ENCODE measurements around the gene BHLHE23.
"Not testable (repeated sequence)": the region's sequence is repeated elsewhere in the genome, so short reads cannot be mapped to it uniquely, and the experiment has no call there.

The BHLHE23 gene

GRCh38 chr20:62960446-62961309, 46.1 kb downstream of the BHLHE23 start:
- DNase-seq (ENCODE audit: low spot score): not testable (repeated sequence)

DNA sequence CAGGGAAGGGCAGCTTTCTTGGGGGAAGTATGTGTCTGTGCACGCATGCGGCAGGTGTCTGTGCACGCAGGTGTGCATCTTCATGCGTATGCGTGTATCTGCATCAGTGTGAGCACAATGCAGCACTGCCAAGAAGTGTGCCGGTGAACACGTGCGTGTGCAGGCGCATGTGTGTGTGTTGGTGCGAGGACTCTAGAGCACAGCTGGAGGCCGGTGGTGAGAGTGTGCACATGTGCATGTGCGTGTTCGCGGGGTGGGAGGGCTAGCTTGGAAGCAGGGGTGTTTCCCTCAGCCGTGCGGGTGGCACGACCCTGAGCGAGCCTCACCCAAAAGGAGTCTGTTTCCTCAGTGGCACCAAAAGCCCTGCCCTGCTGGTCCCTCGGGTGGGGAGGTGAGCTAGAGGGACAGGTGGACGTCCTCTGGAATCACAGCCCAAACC, 46.7 kb downstream of the BHLHE23 start:
- DNase-seq (ENCODE audit: low spot score): no peak

GRCh38 chr20:62959101-62959971, 47.4 kb downstream of the BHLHE23 start:
- no peak for DNase-seq (ENCODE audit: low spot score)

GRCh38 chr20:62958388-62959100, 48.2 kb downstream of the BHLHE23 start:
- DNase-seq (ENCODE audit: low spot score): no peak

- no peak for DNase-seq (ENCODE audit: low spot score)
Observed at GRCh38 chr20:62957136-62958117, 49.3 kb downstream of the BHLHE23 start.

DNA sequence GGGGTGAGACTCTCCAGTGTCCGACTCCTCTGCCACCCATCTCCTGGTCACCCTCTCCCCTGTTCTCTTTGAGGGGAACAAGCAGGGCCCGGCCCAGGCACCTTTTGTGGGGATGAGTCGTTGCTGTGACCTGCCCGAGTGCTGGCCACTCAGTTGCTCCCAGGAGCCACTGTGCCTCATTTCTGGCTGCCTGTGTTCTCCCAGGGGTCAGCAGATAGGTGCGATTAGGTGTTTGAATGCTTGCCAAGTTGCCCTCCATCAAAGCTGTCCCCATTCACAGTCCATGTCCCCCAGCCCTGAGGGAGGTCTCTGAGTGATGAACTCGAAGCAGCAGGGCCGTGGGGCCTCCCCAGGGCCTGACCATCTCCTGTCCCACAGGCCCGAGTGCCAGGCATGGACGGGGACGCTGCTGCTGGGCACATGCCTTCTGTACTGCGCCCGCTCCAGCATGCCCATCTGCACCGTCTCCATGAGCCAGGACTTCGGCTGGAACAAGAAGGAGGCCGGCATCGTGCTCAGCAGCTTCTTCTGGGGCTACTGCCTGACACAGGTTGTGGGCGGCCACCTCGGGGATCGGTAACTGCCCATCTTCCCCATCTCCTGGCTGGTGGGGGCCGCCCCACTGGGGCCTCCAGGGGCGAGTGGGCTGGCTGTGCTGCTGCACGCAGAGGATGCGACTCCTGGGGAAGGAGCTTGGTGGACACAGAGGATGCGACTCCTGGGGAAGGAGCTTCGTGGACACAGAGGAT, 50.2 kb downstream of the BHLHE23 start:
- no peak for DNase-seq (ENCODE audit: low spot score)
